Gastroesophageal sphincter (tissue), 4 donors: ENCODE results near the gene YBX1. TPM values are rescaled to one million over a fixed set of nuclear protein-coding genes. Genes with fewer than 3 reads are reported as not detected.
A peak's percentile ranks its signal among the peaks of the same experiment; 100 is the strongest.

Experiments
- ATAC-seq: fragments of 150-250 bp; one replicate; pipeline ENCODE4 v1.9.1; 2016; ENCODE audit warnings: mild to moderate bottlenecking, moderate library complexity
- H3K27ac ChIP-seq, 4 donors: fragments of 200-600 bp; sonication (generic) in 3 of 4; 1 replicate in 3 of 4; 2 replicates in 1 of 4; pipeline ENCODE4 v1.5.1; 2016 to 2019
- H3K27me3 ChIP-seq: fragments of 200-600 bp; sonication (generic); one replicate; pipeline ENCODE4 v1.5.1; 2019
- H3K36me3 ChIP-seq, 2 donors: fragments of 200-600 bp; sonication (generic); one replicate each; pipeline ENCODE4 v1.5.1; 2019; ENCODE audit warnings: control low read depth in 1 of 2
- H3K4me1 ChIP-seq, 3 donors: fragments of 200-600 bp; sonication (generic); 1 replicate in 2 of 3; 2 replicates in 1 of 3; pipeline ENCODE4 v1.5.1; 2016 to 2019; ENCODE audit warnings: control low read depth in 2 of 3
- H3K4me3 ChIP-seq, 2 donors: fragments of 200-600 bp; sonication (generic); one replicate each; pipeline ENCODE4 v1.5.1; 2019; ENCODE audit warnings: mild to moderate bottlenecking in 1 of 2, moderate library complexity in 1 of 2
- H3K9me3 ChIP-seq, 3 donors: fragments of 200-600 bp; sonication (generic); one replicate each; pipeline ENCODE4 v1.5.1; 2017 to 2019; ENCODE audit warnings: control low read depth in 2 of 3
- EP300 ChIP-seq: sonication (generic); formaldehyde crosslinking; IDR thresholded peaks from one replicate; pipeline ENCODE4 v1.6.1; 2017; ENCODE audit warnings: antibody characterized with exemption, mild to moderate bottlenecking
- POLR2A ChIP-seq, 2 donors: fragments of 450-650 bp; IDR thresholded peaks; one replicate each; pipeline ENCODE4 v1.6.1; 2017; ENCODE audit warnings: antibody characterized with exemption in 2 of 2, mild to moderate bottlenecking in 2 of 2, moderate library complexity in 1 of 2
- POLR2AphosphoS5 ChIP-seq: sonication (generic); formaldehyde crosslinking; IDR thresholded peaks from one replicate; pipeline ENCODE4 v1.6.1; 2017; ENCODE audit warnings: antibody characterized with exemption
- WGBS, 2 donors: methylation state at CpG; one replicate each; pipeline ENCODE4 v1.1.5; 2018; ENCODE audit warnings: low coverage in 1 of 2; 5-methylcytosine and 5-hydroxymethylcytosine counted together
- total RNA-seq, 4 donors: library from RNA; depleted of rRNA; stranded (reverse); fragments of >200 nt; gene quantifications; one replicate each; pipeline ENCODE4 v1.1.0, GENCODE V29; 2016
- TF ChIP-seq, protein P1 (sequence below), 4 experiments: fragments of 200-600 bp in 2 of 4; fragments of 450-650 bp in 2 of 4; sonication (generic) in 1 of 4; IDR thresholded peaks; one replicate each; pipeline ENCODE4 v1.5.1; 2017 to 2019; ENCODE audit warnings: antibody characterized with exemption in 4 of 4, mild to moderate bottlenecking in 2 of 4, moderate library complexity in 2 of 4

Gene YBX1
- total RNA-seq, 4 donors from 2014 or later = 625 to 985 (median 777) TPM

- Histone ChIP-seq H3K27me3 (no peaks in the 10 kb centered on the region), H3K4me1 (peaks cover 18 to 80% (median 41%) of the 10 kb centered on the region in 3 donors), H3K4me3 (peak overlapping the region in 1 of 2 donors; percentile 99), H3K9me3 (no peaks in the 10 kb centered on the region), H3K27ac (peak overlapping the region in 1 of 4 donors; percentile 98), H3K36me3 (peaks cover 0 to 4% of the 10 kb centered on the region in 2 donors)
- TF ChIP-seq, protein P1, sequence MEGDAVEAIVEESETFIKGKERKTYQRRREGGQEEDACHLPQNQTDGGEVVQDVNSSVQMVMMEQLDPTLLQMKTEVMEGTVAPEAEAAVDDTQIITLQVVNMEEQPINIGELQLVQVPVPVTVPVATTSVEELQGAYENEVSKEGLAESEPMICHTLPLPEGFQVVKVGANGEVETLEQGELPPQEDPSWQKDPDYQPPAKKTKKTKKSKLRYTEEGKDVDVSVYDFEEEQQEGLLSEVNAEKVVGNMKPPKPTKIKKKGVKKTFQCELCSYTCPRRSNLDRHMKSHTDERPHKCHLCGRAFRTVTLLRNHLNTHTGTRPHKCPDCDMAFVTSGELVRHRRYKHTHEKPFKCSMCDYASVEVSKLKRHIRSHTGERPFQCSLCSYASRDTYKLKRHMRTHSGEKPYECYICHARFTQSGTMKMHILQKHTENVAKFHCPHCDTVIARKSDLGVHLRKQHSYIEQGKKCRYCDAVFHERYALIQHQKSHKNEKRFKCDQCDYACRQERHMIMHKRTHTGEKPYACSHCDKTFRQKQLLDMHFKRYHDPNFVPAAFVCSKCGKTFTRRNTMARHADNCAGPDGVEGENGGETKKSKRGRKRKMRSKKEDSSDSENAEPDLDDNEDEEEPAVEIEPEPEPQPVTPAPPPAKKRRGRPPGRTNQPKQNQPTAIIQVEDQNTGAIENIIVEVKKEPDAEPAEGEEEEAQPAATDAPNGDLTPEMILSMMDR (IDR thresholded peaks at IDR 0.05) = no peak
- no peak for TF ChIP-seq POLR2A (IDR thresholded peaks at IDR 0.05)
- no peak for TF ChIP-seq EP300
- no peak for TF ChIP-seq POLR2AphosphoS5
- no peak for ATAC-seq
- WGBS, 2 donors = 0 to 32% methylated on average over 1 to 5 of the region's 5 CpGs
Observed at GRCh38 chr1:42684139-42684538, 1.9 kb downstream of the YBX1 start.

DNA sequence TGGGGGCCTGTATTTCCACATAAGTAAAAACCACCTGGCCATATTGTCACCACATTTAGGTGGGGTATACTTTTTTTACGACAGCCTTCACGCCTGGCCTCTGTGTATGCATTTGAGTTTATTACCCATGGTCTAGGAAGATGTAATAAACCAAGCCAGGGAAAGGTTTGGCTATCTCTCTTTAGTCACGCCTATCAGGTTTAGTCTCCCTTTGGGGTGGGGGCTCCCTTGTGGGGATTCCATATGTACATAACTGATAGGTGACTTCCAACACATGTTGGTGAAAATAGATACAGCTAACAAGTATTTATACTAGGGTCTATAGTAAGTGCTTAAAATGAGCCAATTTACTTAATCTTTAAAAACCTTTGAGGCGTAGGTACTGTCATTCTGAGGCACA lies 4.2 kb downstream of the YBX1 start:
- no peak for ATAC-seq
- H3K9me3 ChIP-seq = no peaks in the 10 kb centered on the region
- peaks cover 0 to 4% of the 10 kb centered on the region in 2 donors for H3K36me3 ChIP-seq
- TF ChIP-seq, protein P1 (IDR thresholded peaks at IDR 0.05) = no peak
- TF ChIP-seq EP300 = no peak
- no peak for TF ChIP-seq POLR2AphosphoS5
- no peak for TF ChIP-seq POLR2A (IDR thresholded peaks at IDR 0.05)
- H3K27me3 ChIP-seq = no peaks in the 10 kb centered on the region
- no peak overlapping the region for H3K27ac ChIP-seq
- WGBS, 2 donors = 82 to 90% methylated on average over 4 of the region's 4 CpGs
- no peak overlapping the region for H3K4me3 ChIP-seq
- H3K4me1 ChIP-seq = peaks cover 20 to 83% (median 37%) of the 10 kb centered on the region in 3 donors

DNA sequence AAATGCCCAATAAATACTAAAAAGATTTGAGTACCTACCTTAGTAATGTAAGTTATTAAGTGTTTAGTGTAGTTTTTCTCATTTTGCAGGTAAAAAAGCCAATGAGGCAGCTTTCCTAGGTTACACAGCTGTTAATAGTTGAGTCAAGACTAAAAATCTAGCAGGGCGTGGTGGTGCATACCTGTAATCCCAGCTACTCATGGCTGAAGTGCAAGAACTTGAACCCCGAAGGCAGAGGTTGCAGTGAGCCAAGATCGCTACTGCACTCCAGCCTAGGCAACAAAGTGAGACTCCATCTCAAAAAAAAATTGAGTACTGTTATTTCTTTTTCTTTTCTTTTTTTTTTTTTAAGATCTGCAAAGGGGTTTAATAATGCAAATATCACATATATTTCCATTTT lies 7.7 kb downstream of the YBX1 start:
- TF ChIP-seq POLR2AphosphoS5 (no peak), POLR2A (IDR thresholded peaks at IDR 0.05) (no peak), EP300 (no peak)
- TF ChIP-seq, protein P1 (IDR thresholded peaks at IDR 0.05) = no peak
- no peak for ATAC-seq
- WGBS, 2 donors = 92 to 95% methylated on average over 2 to 3 of the region's 3 CpGs
- no peak overlapping the region for H3K4me3 ChIP-seq
- H3K27me3 ChIP-seq = no peaks in the 10 kb centered on the region
- H3K9me3 ChIP-seq = no peaks in the 10 kb centered on the region
- H3K27ac ChIP-seq = no peak overlapping the region
- peaks cover 16 to 95% (median 35%) of the 10 kb centered on the region in 3 donors for H3K4me1 ChIP-seq
- peaks cover 0 to under 1% of the 10 kb centered on the region in 2 donors for H3K36me3 ChIP-seq

GRCh38 chr1:42690477-42691156 lies 8.4 kb downstream of the YBX1 start:
- no peaks in the 10 kb centered on the region for H3K27me3 ChIP-seq
- no peak for ATAC-seq
- 67 to 80% methylated on average over 1 of the region's 1 CpG for WGBS, 2 donors
- no peaks in the 10 kb centered on the region for H3K9me3 ChIP-seq
- peaks cover 15 to 91% (median 28%) of the 10 kb centered on the region in 3 donors for H3K4me1 ChIP-seq
- peaks cover 0 to 7% of the 10 kb centered on the region in 2 donors for H3K36me3 ChIP-seq
- no peak overlapping the region for H3K27ac ChIP-seq
- no peak for TF ChIP-seq POLR2AphosphoS5
- TF ChIP-seq, protein P1 (IDR thresholded peaks at IDR 0.05) = peak in 1 of 4 experiments; percentile 5
- no peak overlapping the region for H3K4me3 ChIP-seq

DNA sequence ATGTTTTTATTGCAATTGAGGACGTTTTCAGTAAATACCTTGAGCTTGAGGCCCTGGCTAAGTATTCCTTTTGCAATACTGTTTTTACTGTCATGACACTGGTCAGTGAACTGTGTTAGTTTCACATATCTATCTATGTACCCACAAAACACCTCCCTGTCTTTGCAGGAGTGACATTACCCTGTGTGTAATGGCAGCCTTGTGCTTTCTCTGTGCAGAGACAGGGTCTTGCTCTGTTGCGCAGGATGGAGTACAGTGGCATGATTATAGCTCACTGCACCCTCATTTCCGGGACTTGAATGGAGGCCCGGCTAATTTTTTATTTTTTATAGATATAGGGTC lies 8.9 kb downstream of the YBX1 start:
- WGBS, 2 donors = 47 to 72% methylated on average over 3 to 4 of the region's 4 CpGs
- no peaks in the 10 kb centered on the region for H3K9me3 ChIP-seq
- H3K27ac ChIP-seq = no peak overlapping the region
- no peak for ATAC-seq
- no peaks in the 10 kb centered on the region for H3K27me3 ChIP-seq
- peaks cover 0 to 10% of the 10 kb centered on the region in 2 donors for H3K36me3 ChIP-seq
- H3K4me3 ChIP-seq = no peak overlapping the region
- TF ChIP-seq, protein P1 (IDR thresholded peaks at IDR 0.05) = no peak
- TF ChIP-seq POLR2AphosphoS5 = no peak
- TF ChIP-seq EP300 = no peak
- no peak for TF ChIP-seq POLR2A (IDR thresholded peaks at IDR 0.05)
- H3K4me1 ChIP-seq = peaks cover 15 to 86% (median 24%) of the 10 kb centered on the region in 3 donors
